Heart right ventricle (tissue), 16 donors: Measurements from ENCODE around the gene LHPP. TPM values are rescaled to one million over a fixed set of nuclear protein-coding genes. Genes with fewer than 3 reads are reported as not detected.
A peak's percentile ranks its signal among the peaks of the same experiment; 100 is the strongest.

ENCODE experiments used
- ATAC-seq, 8 donors: fragments of 200-7000 bp; cut with Tn5 transposase; one replicate each; pipeline ENCODE4 v1.9.1; 2020; ENCODE audit warnings: mild to moderate bottlenecking in 8 of 8, moderate library complexity in 8 of 8, moderate number of reproducible peaks in 1 of 8
- DNase-seq, 2 donors: peaks; one replicate each; pipeline ENCODE4 v3.0.0-alpha.2; 2020
- H3K27ac ChIP-seq, 10 donors: fragments of 200-600 bp; sonication (generic) in 2 of 10; one replicate each; pipeline versions ENCODE4 v1.5.0 to v1.8.0; 2020 to 2022; ENCODE audit warnings: mild to moderate bottlenecking in 3 of 10
- H3K27me3 ChIP-seq, 7 donors: fragments of 200-600 bp; one replicate each; pipeline ENCODE4 v1.8.0; 2021 to 2022; ENCODE audit warnings: mild to moderate bottlenecking in 2 of 7
- H3K36me3 ChIP-seq, 9 donors: fragments of 200-600 bp; sonication (generic) in 1 of 9; one replicate each; pipeline versions ENCODE4 v1.5.0 to v1.8.0; 2020 to 2022; ENCODE audit warnings: mild to moderate bottlenecking in 2 of 9
- H3K4me1 ChIP-seq, 9 donors: fragments of 200-600 bp; sonication (generic) in 1 of 9; one replicate each; pipeline versions ENCODE4 v1.5.0 to v1.8.0; 2020 to 2022; ENCODE audit warnings: mild to moderate bottlenecking in 4 of 9
- H3K4me3 ChIP-seq, 10 donors: fragments of 200-600 bp; sonication (generic) in 2 of 10; one replicate each; pipeline versions ENCODE4 v1.5.0 to v1.8.0; 2020 to 2022; ENCODE audit warnings: mild to moderate bottlenecking in 7 of 10, moderate library complexity in 2 of 10
- H3K9me3 ChIP-seq, 11 donors: fragments of 200-600 bp in 10 of 11; sonication (generic) in 2 of 11; one replicate each; pipeline versions ENCODE4 v1.5.0 to v1.8.0; 2013 to 2022; ENCODE audit warnings: mild to moderate bottlenecking in 2 of 11, control low read depth in 1 of 11, moderate library complexity in 1 of 11
- CTCF ChIP-seq, 9 donors: fragments of 200-600 bp; sonication (generic) in 2 of 9; IDR thresholded peaks; one replicate each; pipeline versions ENCODE4 v1.5.0 to v1.8.0; 2021 to 2022; ENCODE audit warnings: antibody characterized with exemption in 9 of 9, mild to moderate bottlenecking in 5 of 9, moderate library complexity in 1 of 9
- WGBS, 2 donors: extraction: QIAGEN DNeasy Blood & Tissue Kit; methylation state at CpG; one replicate each; pipeline ENCODE4 v1.1.7; 2013; ENCODE audit warnings: inconsistent platforms in 1 of 2; 5-methylcytosine and 5-hydroxymethylcytosine counted together
- intact Hi-C, 10 donors: fragments of 100-400 bp; cut with DNase I; formaldehyde crosslinking; loops; one replicate each; pipeline versions ENCODE4 v1.11.1 to v1.14.2; 2022
- polyA plus RNA-seq, 2 donors: library from polyadenylated mRNA; stranded (reverse); fragments of 200-250 nt; gene quantifications; one replicate each; pipeline ENCODE4 v1.2.3, GENCODE V29; 2013
- total RNA-seq, 10 donors: library from RNA; stranded (reverse); fragmentation: NEBNext Ultra II Directional in 3 of 10; extraction: Animal tissue kit (Norgen Biotek cat#: 25700) in 3 of 10; gene quantifications; one replicate each; pipeline versions ENCODE4 v1.2.1 to v1.2.4, GENCODE V29; 2021 to 2023
- donor health status: Arrhythmogenic right ventricular cardiomyopathy.
- donor health status: ischemic (EF 13 %, LVEDD 7.1; RV severe dilation, severe dysfunction).
- donor health status: healthy with polysubstance abuse.
- donor health status: DM: no; HTN: yes; CAD: no.
- donor health status: DM: no; HTN: no; CAD: no.
- donor health status: ischemic (EF 25% LVEDD 6.9; RV normal size, moderate dysfunction).
- donor health status: ischemic (EF 25% LVEDD 5.7; RV mildly dilated, moderate dysfunction).
- donor health status: healthy.
- donor health status: DM: yes; HTN: yes; CAD: no.
- donor health status: Ischemic cardiomyopathy.
- donor health status: ischemic (EF 35%, LVEDD 5.7; RV mildly dilated, moderate dysfunction).
- donor health status: nonischemic (EF 11% LVEDD 7.7; RV severe dilation, severe dysfunction).
- donor health status: DM: yes; HTN: yes; CAD: no.
- donor health status: PGD.
- donor health status: ischemic (EF 29% LVEDD 5.4; RV normal size, mild dysfunction).
- donor health status: nonischemic (EF 23%, LVEDD 6.1; RV moderate dilation, normal function).

LHPP gene
- total and polyA plus RNA-seq, 12 donors: 4.2 to 20.5 (median 11.7) TPM

- DNase-seq: no peak
- no peak for TF ChIP-seq CTCF (IDR thresholded peaks at IDR 0.05)
- Histone ChIP-seq H3K36me3 (no peaks in the 10 kb centered on the region), H3K27ac (no peak overlapping the region), H3K4me3 (no peak overlapping the region), H3K27me3 (no peaks in the 10 kb centered on the region), H3K4me1 (peaks cover 0 to 29% (median 6%) of the 10 kb centered on the region in 9 donors), H3K9me3 (no peaks in the 10 kb centered on the region)
- WGBS, 2 donors: 49 to 58% methylated on average over 17 of the region's 17 CpGs
- intact Hi-C loops: loop anchor here (1.0 to 10.0 kb wide), 7 partner anchors 215 to 298 kb away; partner anchors contain the start of gene FAM53B (in 1 of the 10)
- ATAC-seq: peak in 4 of 8 donors; percentile 2 to 13 (median 7)
Observed at GRCh38 chr10:124529661-124530214, 68.1 kb downstream of the LHPP start.

- intact Hi-C loops: loop anchor here (1.0 to 10.0 kb wide), 7 partner anchors 215 to 297 kb away; partner anchors contain the start of gene FAM53B (in 1 of the 10)
- 12% methylated on average over 18 of the region's 18 CpGs for WGBS, 2 donors
- peak; percentile 75 to 91 (median 84) for ATAC-seq
- TF ChIP-seq CTCF (IDR thresholded peaks at IDR 0.05): peak; percentile 84 to 92 (median 89)
- no peaks in the 10 kb centered on the region for H3K36me3 ChIP-seq
- H3K4me3 ChIP-seq: no peak overlapping the region
- H3K27me3 ChIP-seq: no peaks in the 10 kb centered on the region
- H3K4me1 ChIP-seq: peaks cover 0 to 24% (median 6%) of the 10 kb centered on the region in 9 donors
- H3K9me3 ChIP-seq: no peaks in the 10 kb centered on the region
- DNase-seq: peak; percentile 87 to 90
- H3K27ac ChIP-seq: no peak overlapping the region
Observed at GRCh38 chr10:124530215-124530665, 68.6 kb downstream of the LHPP start.

GRCh38 chr10:124530816-124531215 is 69.2 kb downstream of the LHPP start:
- DNase-seq: no peak
- 82 to 85% methylated on average over 9 of the region's 9 CpGs for WGBS, 2 donors
- H3K4me1 ChIP-seq: peaks cover 0 to 21% (median 6%) of the 10 kb centered on the region in 9 donors
- intact Hi-C loops: loop anchor here (1.0 to 10.0 kb wide), 7 partner anchors 214 to 296 kb away; partner anchors contain the start of gene FAM53B (in 1 of the 10)
- no peaks in the 10 kb centered on the region for H3K9me3 ChIP-seq
- no peak overlapping the region for H3K4me3 ChIP-seq
- H3K36me3 ChIP-seq: no peaks in the 10 kb centered on the region
- ATAC-seq: no peak
- H3K27ac ChIP-seq: no peak overlapping the region
- no peak for TF ChIP-seq CTCF (IDR thresholded peaks at IDR 0.05)
- H3K27me3 ChIP-seq: no peaks in the 10 kb centered on the region

GRCh38 chr10:124532106-124532641 is 70.6 kb downstream of the LHPP start:
- Histone ChIP-seq H3K27ac (no peak overlapping the region), H3K27me3 (no peaks in the 10 kb centered on the region), H3K9me3 (no peaks in the 10 kb centered on the region), H3K4me1 (peaks cover 0 to 28% (median 10%) of the 10 kb centered on the region in 9 donors), H3K36me3 (no peaks in the 10 kb centered on the region), H3K4me3 (no peak overlapping the region)
- intact Hi-C loops: loop anchor here in 8 of 10 donors (2.0 to 10.0 kb wide), 4 partner anchors 215 to 295 kb away; no protein-coding TSS in a partner anchor
- WGBS, 2 donors: 83 to 88% methylated on average over 11 of the region's 11 CpGs
- ATAC-seq (no peak), DNase-seq (no peak)
- TF ChIP-seq CTCF (IDR thresholded peaks at IDR 0.05): peak in 1 of 9 donors; percentile 12
